A549 (cell line): ENCODE measurements around the gene MTA3.

Experiments used
- CEBPB ChIP-seq, 2 experiments: fragments of >200 bp in 1 of 2; sonication (Bioruptor Twin) in 1 of 2; formaldehyde crosslinking in 1 of 2; IDR thresholded peaks; 2 replicates each; pipeline ENCODE4 v1.6.1; 2012 to 2016
- FOSL2 ChIP-seq, 2 experiments: fragments of 450-650 bp in 1 of 2; fragments of >200 bp in 1 of 2; sonication (Bioruptor Twin) in 1 of 2; formaldehyde crosslinking; IDR thresholded peaks; 2 replicates each; pipeline versions ENCODE4 v1.5.0 to v1.6.1; 2016 to 2020; ENCODE audit warnings: mild to moderate bottlenecking in 1 of 2, moderate library complexity in 1 of 2
- HOXB5 ChIP-seq: fragments of 250-450 bp; sonication (Bioruptor Pico); IDR thresholded peaks from 2 replicates; pipeline ENCODE4 v1.5.0; 2020; ENCODE audit warnings: mild to moderate bottlenecking, moderate library complexity
- POLR2A ChIP-seq: IDR thresholded peaks from 2 replicates; pipeline ENCODE4 v1.6.1; 2012; ENCODE audit warnings: mild to moderate bottlenecking, low read length
- TF ChIP-seq, protein P1 (sequence below): fragments of >200 bp; sonication (Bioruptor Twin); formaldehyde crosslinking; IDR thresholded peaks from 3 replicates; pipeline ENCODE4 v1.5.1; 2016
- TF ChIP-seq, protein P2 (sequence below): fragments of 250-450 bp; sonication (Bioruptor Pico); IDR thresholded peaks from 2 replicates; pipeline ENCODE4 v1.5.0; 2021; ENCODE audit warnings: mild to moderate bottlenecking, moderate library complexity, borderline replicate concordance
- TF ChIP-seq, protein P3 (sequence below): fragments of 450-650 bp; IDR thresholded peaks from 2 replicates; pipeline ENCODE4 v1.6.1; 2014; ENCODE audit warnings: antibody characterized with exemption
- TF ChIP-seq, protein P4 (sequence below): IDR thresholded peaks from 2 replicates; pipeline ENCODE4 v1.6.1; 2012
- TF ChIP-seq, protein P5 (sequence below): IDR thresholded peaks from 2 replicates; pipeline ENCODE4 v1.6.1; 2012
- TF ChIP-seq, protein P6 (sequence below): fragments of 200-600 bp; sonication (generic); IDR thresholded peaks from 2 replicates; pipeline ENCODE4 v1.6.1; 2016; ENCODE audit warnings: antibody characterized with exemption, mild to moderate bottlenecking, moderate library complexity

DNA sequence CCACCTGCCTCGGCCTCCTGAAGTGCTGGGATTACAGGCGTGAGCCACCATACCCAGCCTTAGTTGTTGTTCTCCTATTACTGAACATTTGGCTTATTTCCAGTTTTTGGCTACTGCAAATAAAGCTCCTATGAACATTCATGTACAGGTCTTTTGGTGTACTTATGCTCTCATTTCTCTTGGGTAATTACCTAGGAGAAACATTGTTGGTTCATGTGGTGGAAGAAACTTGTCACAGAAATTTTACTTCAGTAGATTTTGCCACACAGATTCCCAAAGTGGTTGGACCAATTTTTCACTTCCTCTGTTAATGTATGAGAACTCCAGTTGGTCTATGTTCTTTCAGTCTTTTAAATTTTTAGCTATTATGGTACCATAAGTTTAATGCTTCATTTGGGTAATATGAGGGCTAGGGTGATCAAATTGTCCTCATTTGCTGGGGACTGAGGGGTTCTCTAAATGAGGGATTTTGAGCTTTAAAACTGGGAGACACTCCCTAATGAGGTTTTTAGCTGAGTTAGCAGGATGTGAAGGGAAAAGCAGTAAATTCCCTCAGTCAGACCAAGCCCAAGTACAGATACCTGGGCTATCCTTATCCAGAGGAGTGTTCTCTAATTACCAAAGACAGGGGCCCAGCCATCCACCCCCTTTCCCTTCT, 33.9 kb downstream of the MTA3 start:
- TF ChIP-seq, protein P1, sequence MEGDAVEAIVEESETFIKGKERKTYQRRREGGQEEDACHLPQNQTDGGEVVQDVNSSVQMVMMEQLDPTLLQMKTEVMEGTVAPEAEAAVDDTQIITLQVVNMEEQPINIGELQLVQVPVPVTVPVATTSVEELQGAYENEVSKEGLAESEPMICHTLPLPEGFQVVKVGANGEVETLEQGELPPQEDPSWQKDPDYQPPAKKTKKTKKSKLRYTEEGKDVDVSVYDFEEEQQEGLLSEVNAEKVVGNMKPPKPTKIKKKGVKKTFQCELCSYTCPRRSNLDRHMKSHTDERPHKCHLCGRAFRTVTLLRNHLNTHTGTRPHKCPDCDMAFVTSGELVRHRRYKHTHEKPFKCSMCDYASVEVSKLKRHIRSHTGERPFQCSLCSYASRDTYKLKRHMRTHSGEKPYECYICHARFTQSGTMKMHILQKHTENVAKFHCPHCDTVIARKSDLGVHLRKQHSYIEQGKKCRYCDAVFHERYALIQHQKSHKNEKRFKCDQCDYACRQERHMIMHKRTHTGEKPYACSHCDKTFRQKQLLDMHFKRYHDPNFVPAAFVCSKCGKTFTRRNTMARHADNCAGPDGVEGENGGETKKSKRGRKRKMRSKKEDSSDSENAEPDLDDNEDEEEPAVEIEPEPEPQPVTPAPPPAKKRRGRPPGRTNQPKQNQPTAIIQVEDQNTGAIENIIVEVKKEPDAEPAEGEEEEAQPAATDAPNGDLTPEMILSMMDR: no peak
- TF ChIP-seq HOXB5 (no peak), CEBPB (IDR thresholded peaks at IDR 0.05) (no peak), FOSL2 (IDR thresholded peaks at IDR 0.05) (no peak), FOSL2 (CRISPR knock-in tag; IDR thresholded peaks at IDR 0.05) (no peak), POLR2A (no peak)
- TF ChIP-seq, protein P2, sequence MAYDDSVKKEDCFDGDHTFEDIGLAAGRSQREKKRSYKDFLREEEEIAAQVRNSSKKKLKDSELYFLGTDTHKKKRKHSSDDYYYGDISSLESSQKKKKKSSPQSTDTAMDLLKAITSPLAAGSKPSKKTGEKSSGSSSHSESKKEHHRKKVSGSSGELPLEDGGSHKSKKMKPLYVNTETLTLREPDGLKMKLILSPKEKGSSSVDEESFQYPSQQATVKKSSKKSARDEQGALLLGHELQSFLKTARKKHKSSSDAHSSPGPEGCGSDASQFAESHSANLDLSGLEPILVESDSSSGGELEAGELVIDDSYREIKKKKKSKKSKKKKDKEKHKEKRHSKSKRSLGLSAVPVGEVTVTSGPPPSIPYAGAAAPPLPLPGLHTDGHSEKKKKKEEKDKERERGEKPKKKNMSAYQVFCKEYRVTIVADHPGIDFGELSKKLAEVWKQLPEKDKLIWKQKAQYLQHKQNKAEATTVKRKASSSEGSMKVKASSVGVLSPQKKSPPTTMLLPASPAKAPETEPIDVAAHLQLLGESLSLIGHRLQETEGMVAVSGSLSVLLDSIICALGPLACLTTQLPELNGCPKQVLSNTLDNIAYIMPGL (CRISPR knock-in tag): no peak
- TF ChIP-seq, protein P3, sequence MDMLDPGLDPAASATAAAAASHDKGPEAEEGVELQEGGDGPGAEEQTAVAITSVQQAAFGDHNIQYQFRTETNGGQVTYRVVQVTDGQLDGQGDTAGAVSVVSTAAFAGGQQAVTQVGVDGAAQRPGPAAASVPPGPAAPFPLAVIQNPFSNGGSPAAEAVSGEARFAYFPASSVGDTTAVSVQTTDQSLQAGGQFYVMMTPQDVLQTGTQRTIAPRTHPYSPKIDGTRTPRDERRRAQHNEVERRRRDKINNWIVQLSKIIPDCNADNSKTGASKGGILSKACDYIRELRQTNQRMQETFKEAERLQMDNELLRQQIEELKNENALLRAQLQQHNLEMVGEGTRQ: no peak
- TF ChIP-seq, protein P4, sequence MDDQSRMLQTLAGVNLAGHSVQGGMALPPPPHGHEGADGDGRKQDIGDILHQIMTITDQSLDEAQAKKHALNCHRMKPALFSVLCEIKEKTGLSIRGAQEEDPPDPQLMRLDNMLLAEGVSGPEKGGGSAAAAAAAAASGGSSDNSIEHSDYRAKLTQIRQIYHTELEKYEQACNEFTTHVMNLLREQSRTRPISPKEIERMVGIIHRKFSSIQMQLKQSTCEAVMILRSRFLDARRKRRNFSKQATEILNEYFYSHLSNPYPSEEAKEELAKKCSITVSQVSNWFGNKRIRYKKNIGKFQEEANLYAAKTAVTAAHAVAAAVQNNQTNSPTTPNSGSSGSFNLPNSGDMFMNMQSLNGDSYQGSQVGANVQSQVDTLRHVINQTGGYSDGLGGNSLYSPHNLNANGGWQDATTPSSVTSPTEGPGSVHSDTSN: no peak
- TF ChIP-seq, protein P5, sequence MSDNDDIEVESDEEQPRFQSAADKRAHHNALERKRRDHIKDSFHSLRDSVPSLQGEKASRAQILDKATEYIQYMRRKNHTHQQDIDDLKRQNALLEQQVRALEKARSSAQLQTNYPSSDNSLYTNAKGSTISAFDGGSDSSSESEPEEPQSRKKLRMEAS: no peak
- TF ChIP-seq, protein P6, sequence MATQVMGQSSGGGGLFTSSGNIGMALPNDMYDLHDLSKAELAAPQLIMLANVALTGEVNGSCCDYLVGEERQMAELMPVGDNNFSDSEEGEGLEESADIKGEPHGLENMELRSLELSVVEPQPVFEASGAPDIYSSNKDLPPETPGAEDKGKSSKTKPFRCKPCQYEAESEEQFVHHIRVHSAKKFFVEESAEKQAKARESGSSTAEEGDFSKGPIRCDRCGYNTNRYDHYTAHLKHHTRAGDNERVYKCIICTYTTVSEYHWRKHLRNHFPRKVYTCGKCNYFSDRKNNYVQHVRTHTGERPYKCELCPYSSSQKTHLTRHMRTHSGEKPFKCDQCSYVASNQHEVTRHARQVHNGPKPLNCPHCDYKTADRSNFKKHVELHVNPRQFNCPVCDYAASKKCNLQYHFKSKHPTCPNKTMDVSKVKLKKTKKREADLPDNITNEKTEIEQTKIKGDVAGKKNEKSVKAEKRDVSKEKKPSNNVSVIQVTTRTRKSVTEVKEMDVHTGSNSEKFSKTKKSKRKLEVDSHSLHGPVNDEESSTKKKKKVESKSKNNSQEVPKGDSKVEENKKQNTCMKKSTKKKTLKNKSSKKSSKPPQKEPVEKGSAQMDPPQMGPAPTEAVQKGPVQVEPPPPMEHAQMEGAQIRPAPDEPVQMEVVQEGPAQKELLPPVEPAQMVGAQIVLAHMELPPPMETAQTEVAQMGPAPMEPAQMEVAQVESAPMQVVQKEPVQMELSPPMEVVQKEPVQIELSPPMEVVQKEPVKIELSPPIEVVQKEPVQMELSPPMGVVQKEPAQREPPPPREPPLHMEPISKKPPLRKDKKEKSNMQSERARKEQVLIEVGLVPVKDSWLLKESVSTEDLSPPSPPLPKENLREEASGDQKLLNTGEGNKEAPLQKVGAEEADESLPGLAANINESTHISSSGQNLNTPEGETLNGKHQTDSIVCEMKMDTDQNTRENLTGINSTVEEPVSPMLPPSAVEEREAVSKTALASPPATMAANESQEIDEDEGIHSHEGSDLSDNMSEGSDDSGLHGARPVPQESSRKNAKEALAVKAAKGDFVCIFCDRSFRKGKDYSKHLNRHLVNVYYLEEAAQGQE: no peak
